Neuronal stem cell (in vitro differentiated cells): Measurements from ENCODE around the gene SYNE1.

Experiments
- DNase-seq: peaks from one replicate; pipeline ENCODE4 v3.0.0-alpha.2; 2013; ENCODE audit warnings: low spot score
- H2AFZ ChIP-seq: one replicate; pipeline ENCODE4 v1.6.1; 2013; ENCODE audit warnings: mild to moderate bottlenecking, low read length, inconsistent platforms
- H2AK5ac ChIP-seq: 2 replicates; pipeline ENCODE4 v1.6.1; 2013; ENCODE audit warnings: low read depth, mild to moderate bottlenecking, inconsistent platforms, low read length, moderate library complexity, mixed read lengths
- H2BK120ac ChIP-seq: 2 replicates; pipeline ENCODE4 v1.6.1; 2013; ENCODE audit warnings: low read depth, mild to moderate bottlenecking, inconsistent platforms, low read length, moderate library complexity, mixed read lengths
- H2BK12ac ChIP-seq: one replicate; pipeline ENCODE4 v1.6.1; 2013; ENCODE audit warnings: low read length, inconsistent platforms
- H2BK15ac ChIP-seq: 2 replicates; pipeline ENCODE4 v1.6.1; 2013; ENCODE audit warnings: mild to moderate bottlenecking, low read length, inconsistent platforms, mixed read lengths
- H2BK5ac ChIP-seq: one replicate; pipeline ENCODE4 v1.6.1; 2013; ENCODE audit warnings: inconsistent platforms, mild to moderate bottlenecking, low read length, moderate library complexity
- H3K14ac ChIP-seq: one replicate; pipeline ENCODE4 v1.6.1; 2013; ENCODE audit warnings: low read length, inconsistent platforms
- H3K18ac ChIP-seq: 2 replicates; pipeline ENCODE4 v1.6.1; 2013; ENCODE audit warnings: low read length, inconsistent platforms
- H3K23ac ChIP-seq: 2 replicates; pipeline ENCODE4 v1.6.1; 2013; ENCODE audit warnings: low read depth, mild to moderate bottlenecking, mixed read lengths, low read length, inconsistent platforms; ENCODE audit not compliant: poor library complexity
- H3K27ac ChIP-seq: replicated peaks from 3 replicates; pipeline ENCODE4 v1.5.1; 2013; ENCODE audit warnings: low read length, inconsistent platforms
- H3K27me3 ChIP-seq, 3 experiments: 2 replicates each; pipeline ENCODE4 v1.6.1; 2013; ENCODE audit warnings: low read length in 3 of 3, mild to moderate bottlenecking in 2 of 3, inconsistent platforms in 1 of 3, low read depth in 1 of 3, mixed read lengths in 1 of 3, moderate library complexity in 1 of 3; ENCODE audit not compliant: control insufficient read depth in 3 of 3, insufficient read depth in 3 of 3
- H3K36me3 ChIP-seq, 2 donors: replicated peaks in 1 of 2; 2 replicates each; pipeline ENCODE4 v1.6.1; 2013; ENCODE audit warnings: low read length in 2 of 2; ENCODE audit not compliant: control insufficient read depth in 2 of 2, insufficient read depth in 2 of 2
- H3K4ac ChIP-seq: 2 replicates; pipeline ENCODE4 v1.6.1; 2013; ENCODE audit warnings: inconsistent platforms, mild to moderate bottlenecking, low read length, moderate library complexity
- H3K4me1 ChIP-seq, 2 donors: 1 replicate in 1 of 2; 2 replicates in 1 of 2; pipeline ENCODE4 v1.6.1; 2013; ENCODE audit warnings: low read length in 2 of 2, low read depth in 1 of 2; ENCODE audit not compliant: control insufficient read depth in 2 of 2, insufficient read depth in 1 of 2
- H3K4me2 ChIP-seq: one replicate; pipeline ENCODE4 v1.6.1; 2013; ENCODE audit warnings: mild to moderate bottlenecking, low read length, inconsistent platforms; ENCODE audit not compliant: insufficient read depth, poor library complexity, severe bottlenecking
- H3K4me3 ChIP-seq, 2 donors: 2 replicates each; pipeline ENCODE4 v1.5.1; 2013; ENCODE audit warnings: low read length in 2 of 2, mild to moderate bottlenecking in 2 of 2, inconsistent platforms in 1 of 2, moderate library complexity in 1 of 2
- H3K79me1 ChIP-seq: one replicate; pipeline ENCODE4 v1.6.1; 2013; ENCODE audit warnings: low read depth, mild to moderate bottlenecking, inconsistent platforms, low read length, moderate library complexity
- H3K9ac ChIP-seq: one replicate; pipeline ENCODE4 v1.6.1; 2013; ENCODE audit warnings: mild to moderate bottlenecking, low read depth, low read length, inconsistent platforms; ENCODE audit not compliant: poor library complexity
- H3K9me3 ChIP-seq, 2 donors: replicated peaks in 1 of 2; 2 replicates each; pipeline versions ENCODE3 to v1.6.1; 2013; ENCODE audit warnings: low read length in 2 of 2, mild to moderate bottlenecking in 2 of 2, inconsistent platforms in 1 of 2, low read depth in 1 of 2, mixed read lengths in 1 of 2, moderate library complexity in 1 of 2; ENCODE audit not compliant: control insufficient read depth in 2 of 2, insufficient read depth in 1 of 2
- H4K8ac ChIP-seq: one replicate; pipeline ENCODE4 v1.6.1; 2013; ENCODE audit warnings: low read depth, mild to moderate bottlenecking, inconsistent platforms, low read length, moderate library complexity
- H4K91ac ChIP-seq: one replicate; pipeline ENCODE4 v1.6.1; 2013; ENCODE audit warnings: low read length, low read depth, mild to moderate bottlenecking, inconsistent platforms; ENCODE audit not compliant: poor library complexity
- WGBS, 2 donors: extraction: QIAGEN DNeasy Blood & Tissue Kit; methylation state at CpG; one replicate each; pipeline ENCODE4 v1.1.7; 2013; ENCODE audit warnings: missing lambda C conversion rate in 2 of 2, mixed read lengths in 1 of 2; ENCODE audit not compliant: insufficient read length in 2 of 2, insufficient replicate concordance in 1 of 2; ENCODE audit errors: extremely low coverage in 2 of 2; 5-methylcytosine and 5-hydroxymethylcytosine counted together

SYNE1 gene

DNA sequence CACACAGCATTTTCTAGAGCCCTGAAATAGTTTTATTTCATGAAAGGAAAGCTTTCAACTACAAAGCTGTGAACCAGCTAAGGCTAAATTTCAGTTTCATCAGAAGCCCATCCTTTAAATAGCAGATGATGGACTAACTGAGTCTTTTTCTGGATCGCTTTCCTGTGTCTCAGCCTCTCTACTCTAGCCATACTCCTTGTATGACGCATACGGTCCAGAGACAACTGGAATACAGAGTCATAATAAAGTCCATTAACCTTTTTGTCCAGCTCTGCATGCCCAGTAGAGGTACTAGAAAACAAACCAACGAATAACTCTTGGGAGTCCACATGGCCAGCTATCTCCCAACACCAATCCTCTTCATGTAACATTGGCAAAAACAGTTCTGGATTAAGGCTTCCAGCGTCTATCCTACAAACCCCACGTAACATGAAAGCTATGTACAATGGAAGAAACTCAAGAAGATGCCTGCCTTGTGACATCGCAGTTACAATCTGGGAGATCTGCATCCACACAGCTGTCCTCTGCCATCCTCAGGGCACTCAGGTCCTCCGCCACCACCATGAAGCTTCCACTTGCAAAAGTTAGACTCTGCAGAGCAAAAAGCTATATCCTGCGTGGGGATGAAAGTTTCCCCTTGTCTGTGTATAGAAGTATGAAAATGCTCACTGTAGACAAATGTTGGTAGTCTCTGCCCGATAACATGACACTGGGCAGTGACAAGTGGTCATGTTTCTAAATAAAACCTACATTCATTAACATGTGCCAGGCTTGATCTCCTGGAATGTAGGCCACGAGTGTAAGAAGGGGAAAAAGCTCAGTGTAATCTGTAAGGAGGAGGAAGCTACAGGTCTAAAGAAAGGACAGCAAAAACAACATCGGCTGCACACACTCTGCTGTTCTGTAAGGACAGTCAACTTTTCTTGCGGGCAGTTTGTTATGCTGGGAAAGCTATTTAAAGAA, 469.2 kb downstream of the SYNE1 start:
- H3K18ac ChIP-seq = no peak overlapping the region
- no peak overlapping the region for H4K8ac ChIP-seq
- peaks cover 0 to 5% of the 10 kb centered on the region in 2 donors for H3K9me3 ChIP-seq
- no peak for DNase-seq
- H3K79me1 ChIP-seq = no peaks in the 10 kb centered on the region
- no peak overlapping the region for H2AFZ ChIP-seq
- H3K4me1 ChIP-seq = no peaks in the 10 kb centered on the region
- no peak overlapping the region for H3K4me3 ChIP-seq
- no peak overlapping the region for H2BK5ac ChIP-seq
- H3K23ac ChIP-seq = no peak overlapping the region
- no peak overlapping the region for H2BK120ac ChIP-seq
- H3K27me3 ChIP-seq = no peaks in the 10 kb centered on the region
- H3K9ac ChIP-seq = no peak overlapping the region
- no peak overlapping the region for H3K27ac ChIP-seq
- WGBS, 2 donors = no CpG with 5 or more reads among the region's 13 CpGs
- no peaks in the 10 kb centered on the region for H3K36me3 ChIP-seq
- no peak overlapping the region for H2AK5ac ChIP-seq
- H2BK12ac ChIP-seq = no peak overlapping the region
- H3K14ac ChIP-seq = no peak overlapping the region
- H2BK15ac ChIP-seq = no peak overlapping the region
- H3K4me2 ChIP-seq = no peak overlapping the region
- H3K4ac ChIP-seq = no peak overlapping the region
- no peak overlapping the region for H4K91ac ChIP-seq

DNA sequence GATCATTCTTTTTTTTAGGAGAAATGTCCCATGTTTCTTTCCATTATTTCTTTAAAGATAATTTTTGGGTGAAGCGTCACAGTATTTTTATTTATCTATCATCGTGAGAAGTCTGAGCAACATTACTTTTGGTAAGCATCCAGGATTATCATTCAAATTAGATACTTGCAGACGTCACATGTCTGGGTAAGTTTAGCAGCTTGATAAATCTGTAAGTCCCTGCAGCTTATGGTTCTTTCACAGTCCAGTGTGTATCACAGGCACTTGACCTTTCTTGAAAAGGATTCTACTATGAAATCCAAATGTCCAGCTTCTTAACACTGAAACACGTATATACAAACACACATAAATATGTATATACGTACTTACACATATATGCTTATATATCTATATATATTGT, 470.3 kb downstream of the SYNE1 start:
- Histone ChIP-seq H2BK5ac (no peak overlapping the region), H2BK15ac (no peak overlapping the region), H3K4me3 (no peak overlapping the region), H4K8ac (no peak overlapping the region), H3K27ac (no peak overlapping the region), H2AK5ac (no peak overlapping the region), H3K4me1 (no peaks in the 10 kb centered on the region), H3K4me2 (no peak overlapping the region), H3K18ac (no peak overlapping the region), H3K79me1 (no peaks in the 10 kb centered on the region), H3K27me3 (no peaks in the 10 kb centered on the region), H4K91ac (no peak overlapping the region), H2BK120ac (no peak overlapping the region), H3K14ac (no peak overlapping the region), H2BK12ac (no peak overlapping the region), H3K36me3 (no peaks in the 10 kb centered on the region), H3K9ac (no peak overlapping the region), H3K23ac (no peak overlapping the region), H3K4ac (no peak overlapping the region), H3K9me3 (peaks cover 0 to 5% of the 10 kb centered on the region in 2 donors), H2AFZ (no peak overlapping the region)
- no peak for DNase-seq
- no CpG with 5 or more reads among the region's 5 CpGs for whole genome bisulfite sequencing, 2 donors

DNA sequence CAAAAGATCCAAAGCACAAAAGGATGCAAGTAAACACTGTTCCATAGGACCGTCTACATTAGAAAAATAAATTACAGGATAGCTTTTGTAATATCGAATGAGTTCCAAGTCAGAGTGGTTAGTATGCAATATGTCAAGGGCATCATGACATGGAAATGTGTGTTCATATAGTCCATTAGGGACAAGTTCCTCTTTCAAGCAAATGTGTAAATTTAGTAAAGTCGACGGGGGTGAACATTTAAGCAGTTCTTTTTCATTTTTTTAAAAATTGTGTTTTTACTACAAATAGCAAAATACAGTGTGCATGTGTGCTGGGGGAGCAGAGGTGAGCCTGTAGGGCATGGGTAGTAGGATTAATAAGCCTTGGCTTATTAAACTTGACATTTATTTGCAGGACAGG, 470.7 kb downstream of the SYNE1 start:
- no peak overlapping the region for H3K4ac ChIP-seq
- H4K91ac ChIP-seq = no peak overlapping the region
- no peak overlapping the region for H2BK120ac ChIP-seq
- no peak overlapping the region for H2AK5ac ChIP-seq
- H3K4me2 ChIP-seq = no peak overlapping the region
- no peak overlapping the region for H3K14ac ChIP-seq
- no peak overlapping the region for H2BK12ac ChIP-seq
- H3K23ac ChIP-seq = no peak overlapping the region
- H3K79me1 ChIP-seq = no peaks in the 10 kb centered on the region
- no peaks in the 10 kb centered on the region for H3K36me3 ChIP-seq
- no peak overlapping the region for H2BK15ac ChIP-seq
- H3K4me3 ChIP-seq = no peak overlapping the region
- H3K27ac ChIP-seq = no peak overlapping the region
- no peak overlapping the region for H4K8ac ChIP-seq
- DNase-seq = no peak
- H3K9me3 ChIP-seq = peaks cover 0 to 5% of the 10 kb centered on the region in 2 donors
- H3K9ac ChIP-seq = no peak overlapping the region
- H3K18ac ChIP-seq = no peak overlapping the region
- H3K27me3 ChIP-seq = no peaks in the 10 kb centered on the region
- H3K4me1 ChIP-seq = no peaks in the 10 kb centered on the region
- H2BK5ac ChIP-seq = no peak overlapping the region
- no CpG with 5 or more reads among the region's 4 CpGs for WGBS, 2 donors
- no peak overlapping the region for H2AFZ ChIP-seq

DNA sequence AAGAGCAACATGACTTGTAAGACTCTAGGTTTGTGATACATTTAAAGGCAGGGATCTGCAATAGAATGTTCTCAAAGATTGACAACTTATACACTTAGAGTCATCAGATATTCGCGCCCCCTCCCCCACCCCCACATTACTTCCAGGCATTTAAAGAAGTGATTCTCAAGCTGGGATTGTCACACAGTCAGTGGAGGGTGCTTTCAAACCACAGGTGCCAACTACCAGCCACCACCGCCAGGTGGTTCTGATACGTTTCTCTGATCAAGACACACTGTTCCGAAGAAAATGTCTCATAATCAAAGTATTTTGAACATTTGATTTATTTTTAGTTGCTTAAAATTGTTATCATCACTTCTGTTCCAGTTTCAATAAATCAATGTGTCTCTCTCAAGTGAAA, 472.2 kb downstream of the SYNE1 start:
- Histone ChIP-seq H3K23ac (no peak overlapping the region), H3K14ac (no peak overlapping the region), H2BK15ac (no peak overlapping the region), H3K9ac (no peak overlapping the region), H4K91ac (no peak overlapping the region), H3K9me3 (no peaks in the 10 kb centered on the region), H2BK5ac (no peak overlapping the region), H3K18ac (no peak overlapping the region), H2BK12ac (no peak overlapping the region), H3K4ac (no peak overlapping the region), H3K4me3 (no peak overlapping the region), H3K79me1 (peaks cover 2% of the 10 kb centered on the region), H4K8ac (no peak overlapping the region), H2AK5ac (no peak overlapping the region), H2AFZ (no peak overlapping the region), H3K36me3 (no peaks in the 10 kb centered on the region), H3K4me1 (no peaks in the 10 kb centered on the region), H3K27me3 (no peaks in the 10 kb centered on the region), H3K27ac (no peak overlapping the region), H2BK120ac (no peak overlapping the region), H3K4me2 (no peak overlapping the region)
- no CpG with 5 or more reads among the region's 5 CpGs for WGBS, 2 donors
- DNase-seq = no peak
